BJ (cell line): ENCODE measurements around the gene DOCK10. TPM values are rescaled to one million over a fixed set of nuclear protein-coding genes. Genes with fewer than 3 reads are reported as not detected.

Experiments used
- CTCF ChIA-PET: fragments of 350-600 bp; formaldehyde crosslinking; extraction: SDS; loops from one replicate; lab custom pipeline; 2021; ENCODE audit warnings: antibody characterized with exemption, inconsistent platforms; lab: Yijun Ruan, JAX
- POLR2A ChIA-PET: fragments of 300-600 bp; sonication (Branson Sonifier 250); formaldehyde crosslinking; extraction: SDS; loops from one replicate; lab custom pipeline; 2021; ENCODE audit warnings: antibody characterized with exemption; lab: Charles Lee
- DNase-seq: peaks from one replicate; pipeline ENCODE4 v3.0.0-alpha.2; 2011; ENCODE audit warnings: low read depth
- H3K27me3 ChIP-seq: 2 replicates; pipeline ENCODE4 v1.6.0; 2011; ENCODE audit warnings: low read length; ENCODE audit not compliant: control insufficient read depth, insufficient read depth
- H3K36me3 ChIP-seq: 2 replicates; pipeline ENCODE4 v1.5.1; 2011; ENCODE audit warnings: low read length; ENCODE audit not compliant: control insufficient read depth, insufficient read depth
- H3K4me3 ChIP-seq: 2 replicates; pipeline ENCODE4 v1.5.1; 2011; ENCODE audit warnings: low read depth, mild to moderate bottlenecking, control low read depth, low read length
- CTCF ChIP-seq: IDR thresholded peaks from 2 replicates; pipeline ENCODE4 v1.5.1; 2011; ENCODE audit warnings: low read depth, mild to moderate bottlenecking, control low read depth, inconsistent platforms, low read length, moderate library complexity; ENCODE audit not compliant: insufficient read depth
- polyA plus RNA-seq: library from polyadenylated mRNA; depleted of rRNA; stranded (reverse); fragments of >200 nt; gene quantifications from 2 replicates; pipeline ENCODE4 v1.2.3, GENCODE V29; 2011

The DOCK10 gene
- polyA plus RNA-seq, 1 experiment: 62.7 TPM

- Histone ChIP-seq H3K27me3 (no peaks in the 10 kb centered on the region), H3K4me3 (no peak overlapping the region), H3K36me3 (peaks cover 8% of the 10 kb centered on the region)
- ChIA-PET CTCF (no interaction called here), POLR2A (no interaction called here)
- DNase-seq: peak; percentile 89
- no peak for TF ChIP-seq CTCF
Measured at GRCh38 chr2:224793946-224794345, 248.3 kb downstream of the DOCK10 start.

GRCh38 chr2:224786848-224787247 is 255.4 kb downstream of the DOCK10 start:
- H3K27me3 ChIP-seq: no peaks in the 10 kb centered on the region
- H3K36me3 ChIP-seq: peaks cover 5% of the 10 kb centered on the region
- POLR2A ChIA-PET: no interaction called here
- TF ChIP-seq CTCF: no peak
- no peak overlapping the region for H3K4me3 ChIP-seq
- DNase-seq: no peak
- CTCF ChIA-PET: no interaction called here

GRCh38 chr2:224781400-224781799 is 260.9 kb downstream of the DOCK10 start:
- no peak overlapping the region for H3K4me3 ChIP-seq
- DNase-seq: no peak
- POLR2A ChIA-PET: no interaction called here
- peaks cover 2% of the 10 kb centered on the region; the same call in 1 of the 2 replicates for H3K36me3 ChIP-seq
- TF ChIP-seq CTCF: no peak
- CTCF ChIA-PET: interaction anchor here (1.0 to 1.2 kb wide), 3 partner anchors 13 to 220 kb away, joined by 3 to 4 read pairs (median 3); no protein-coding TSS in a partner anchor
- no peaks in the 10 kb centered on the region for H3K27me3 ChIP-seq

GRCh38 chr2:224780823-224781222 is 261.4 kb downstream of the DOCK10 start:
- ChIA-PET POLR2A (no interaction called here), CTCF (interaction anchor here (1.0 to 1.2 kb wide), 4 partner anchors 12 to 423 kb away, joined by 3 to 4 read pairs (median 3); no protein-coding TSS in a partner anchor)
- TF ChIP-seq CTCF: no peak
- Histone ChIP-seq H3K36me3 (no peaks in the 10 kb centered on the region), H3K27me3 (no peaks in the 10 kb centered on the region), H3K4me3 (no peak overlapping the region)
- no peak for DNase-seq

GRCh38 chr2:224780106-224780505 is 262.2 kb downstream of the DOCK10 start:
- POLR2A ChIA-PET: no interaction called here
- H3K4me3 ChIP-seq: no peak overlapping the region
- DNase-seq: no peak
- no peaks in the 10 kb centered on the region for H3K36me3 ChIP-seq
- no peaks in the 10 kb centered on the region for H3K27me3 ChIP-seq
- no peak for TF ChIP-seq CTCF
- CTCF ChIA-PET: interaction anchor here (1.2 kb wide), 1 partner anchor 422 kb away, joined by 3 read pairs; no protein-coding TSS in a partner anchor
